ENCODE data around the gene SUMO2.
"Not testable (repeated sequence)": the region's sequence is repeated elsewhere in the genome, so short reads cannot be mapped to it uniquely, and the experiment has no call there.

DNA sequence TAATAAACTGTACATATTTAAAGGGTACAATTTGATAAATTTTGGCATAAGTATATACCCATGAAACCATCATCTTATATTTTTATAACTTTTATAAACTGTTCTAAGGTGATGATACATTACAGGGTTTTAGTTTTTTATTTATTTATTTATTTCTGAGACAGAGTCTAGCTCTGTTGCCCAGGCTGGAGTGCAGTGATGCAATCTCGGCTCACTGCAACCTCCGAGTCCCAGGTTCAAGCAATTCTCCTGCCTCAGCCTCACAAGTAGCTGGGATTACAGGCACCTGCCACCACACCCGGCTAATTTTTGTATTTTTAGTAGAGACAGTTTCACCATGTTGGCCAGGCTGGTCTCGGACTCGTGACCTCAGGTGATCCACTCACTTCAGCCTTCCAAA, 54.8 kb downstream of the SUMO2 start:
- 0 out of 2 replicates have a peak, but pooled peaks have one; percentile 31 for TF ChIP-seq CEBPB (IDR thresholded peaks at IDR 0.05; ENCODE audit: low read depth, low read length)
- TF ChIP-seq SP1 (IDR thresholded peaks at IDR 0.05; ENCODE audit: low read depth, low read length); GTF2F1 (IDR thresholded peaks at IDR 0.05; ENCODE audit: borderline replicate concordance, low read depth, low read length): not testable (repeated sequence)

Measured in H1 (cell line).